SK-N-SH treated with all-trans-retinoic acid at 6 μM for 48 hours (cell line): ENCODE results near the gene GLI3.

Experiments
- ARNTL ChIP-seq: fragments of 450-650 bp; formaldehyde crosslinking; IDR thresholded peaks from 2 replicates; pipeline ENCODE4 v1.5.0; 2020; ENCODE audit warnings: low read depth, mild to moderate bottlenecking, moderate library complexity, borderline replicate concordance
- ESRRG ChIP-seq: fragments of 250-450 bp; sonication (Bioruptor Pico); IDR thresholded peaks from 2 replicates; pipeline ENCODE4 v1.6.1; 2021; ENCODE audit warnings: mild to moderate bottlenecking
- ISL1 ChIP-seq: fragments of 250-450 bp; sonication (Bioruptor Pico); IDR thresholded peaks from 2 replicates; pipeline ENCODE4 v2.1.2; 2022; ENCODE audit warnings: mild to moderate bottlenecking, moderate library complexity
- TOX ChIP-seq: fragments of 250-450 bp; sonication (Bioruptor Pico); IDR thresholded peaks from 2 replicates; pipeline ENCODE4 v1.8.0; 2021; ENCODE audit warnings: mild to moderate bottlenecking, moderate library complexity, borderline replicate concordance
- ZFP30 ChIP-seq: fragments of 450-650 bp; formaldehyde crosslinking; IDR thresholded peaks from 2 replicates; pipeline ENCODE4 v1.5.0; 2022; ENCODE audit warnings: mild to moderate bottlenecking, moderate library complexity
- ZNF565 ChIP-seq: fragments of 450-650 bp; formaldehyde crosslinking; conservative IDR thresholded peaks from 2 replicates; pipeline ENCODE4 v1.5.0; 2020; ENCODE audit warnings: low read depth, mild to moderate bottlenecking, moderate library complexity
- ZNF8 ChIP-seq: fragments of 450-650 bp; formaldehyde crosslinking; IDR thresholded peaks from 2 replicates; pipeline ENCODE4 v1.5.0; 2020; ENCODE audit warnings: mild to moderate bottlenecking, moderate library complexity
- TF ChIP-seq, protein P1 (sequence below): fragments of 250-450 bp; sonication (Bioruptor Pico); IDR thresholded peaks from 2 replicates; pipeline ENCODE4 v1.8.0; 2020; ENCODE audit warnings: mild to moderate bottlenecking, moderate library complexity, borderline replicate concordance

- no peak for TF ChIP-seq ARNTL (CRISPR knock-in tag)
- TF ChIP-seq, protein P1, sequence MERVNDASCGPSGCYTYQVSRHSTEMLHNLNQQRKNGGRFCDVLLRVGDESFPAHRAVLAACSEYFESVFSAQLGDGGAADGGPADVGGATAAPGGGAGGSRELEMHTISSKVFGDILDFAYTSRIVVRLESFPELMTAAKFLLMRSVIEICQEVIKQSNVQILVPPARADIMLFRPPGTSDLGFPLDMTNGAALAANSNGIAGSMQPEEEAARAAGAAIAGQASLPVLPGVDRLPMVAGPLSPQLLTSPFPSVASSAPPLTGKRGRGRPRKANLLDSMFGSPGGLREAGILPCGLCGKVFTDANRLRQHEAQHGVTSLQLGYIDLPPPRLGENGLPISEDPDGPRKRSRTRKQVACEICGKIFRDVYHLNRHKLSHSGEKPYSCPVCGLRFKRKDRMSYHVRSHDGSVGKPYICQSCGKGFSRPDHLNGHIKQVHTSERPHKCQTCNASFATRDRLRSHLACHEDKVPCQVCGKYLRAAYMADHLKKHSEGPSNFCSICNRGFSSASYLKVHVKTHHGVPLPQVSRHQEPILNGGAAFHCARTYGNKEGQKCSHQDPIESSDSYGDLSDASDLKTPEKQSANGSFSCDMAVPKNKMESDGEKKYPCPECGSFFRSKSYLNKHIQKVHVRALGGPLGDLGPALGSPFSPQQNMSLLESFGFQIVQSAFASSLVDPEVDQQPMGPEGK = no peak
- no peak for TF ChIP-seq ZNF565 (CRISPR knock-in tag)
- no peak for TF ChIP-seq TOX (CRISPR knock-in tag)
- TF ChIP-seq ZFP30 (CRISPR knock-in tag) = no peak
- TF ChIP-seq ESRRG (CRISPR knock-in tag) = no peak
- no peak for TF ChIP-seq ZNF8
- TF ChIP-seq ISL1 (CRISPR knock-in tag) = no peak
These were observed 257.1 kb downstream of the GLI3 start for GRCh38 chr7:41979834-41980307.
